GM12872 (cell line): ENCODE data around the gene ANO10.

Source experiments
- TF ChIP-seq, protein P1 (sequence below): IDR thresholded peaks from 3 replicates; pipeline ENCODE4 v1.5.1; 2011; ENCODE audit warnings: low read depth, mild to moderate bottlenecking, low read length, moderate library complexity; ENCODE audit not compliant: insufficient read depth

ANO10 gene

DNA sequence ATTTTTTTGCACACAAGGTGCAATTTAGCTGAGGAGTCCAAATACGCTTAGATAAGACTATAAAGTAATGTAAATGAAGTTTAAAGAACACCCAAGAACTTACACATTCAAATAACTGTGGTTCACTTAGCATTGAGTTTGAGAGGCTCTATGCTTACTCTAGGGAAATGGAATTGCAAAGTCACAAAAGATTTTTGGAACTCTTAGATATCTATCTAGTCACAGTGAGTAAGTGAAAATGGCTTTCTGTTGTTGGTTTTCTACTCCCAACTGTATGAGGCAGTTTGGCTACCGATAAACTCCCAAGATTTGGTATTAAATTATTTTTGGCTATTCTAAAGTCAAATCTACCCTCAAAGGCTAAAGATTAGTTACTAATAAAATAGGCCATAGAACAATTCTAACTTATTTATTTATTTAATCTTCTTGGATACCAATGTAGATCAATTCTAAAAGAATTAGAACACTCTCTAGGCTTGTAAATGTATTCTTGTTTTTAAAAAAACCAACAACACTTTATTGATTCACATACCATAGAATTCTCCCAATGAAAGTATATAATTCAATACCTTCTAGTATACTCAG lies 170.0 kb downstream of the ANO10 start:
- TF ChIP-seq, protein P1, sequence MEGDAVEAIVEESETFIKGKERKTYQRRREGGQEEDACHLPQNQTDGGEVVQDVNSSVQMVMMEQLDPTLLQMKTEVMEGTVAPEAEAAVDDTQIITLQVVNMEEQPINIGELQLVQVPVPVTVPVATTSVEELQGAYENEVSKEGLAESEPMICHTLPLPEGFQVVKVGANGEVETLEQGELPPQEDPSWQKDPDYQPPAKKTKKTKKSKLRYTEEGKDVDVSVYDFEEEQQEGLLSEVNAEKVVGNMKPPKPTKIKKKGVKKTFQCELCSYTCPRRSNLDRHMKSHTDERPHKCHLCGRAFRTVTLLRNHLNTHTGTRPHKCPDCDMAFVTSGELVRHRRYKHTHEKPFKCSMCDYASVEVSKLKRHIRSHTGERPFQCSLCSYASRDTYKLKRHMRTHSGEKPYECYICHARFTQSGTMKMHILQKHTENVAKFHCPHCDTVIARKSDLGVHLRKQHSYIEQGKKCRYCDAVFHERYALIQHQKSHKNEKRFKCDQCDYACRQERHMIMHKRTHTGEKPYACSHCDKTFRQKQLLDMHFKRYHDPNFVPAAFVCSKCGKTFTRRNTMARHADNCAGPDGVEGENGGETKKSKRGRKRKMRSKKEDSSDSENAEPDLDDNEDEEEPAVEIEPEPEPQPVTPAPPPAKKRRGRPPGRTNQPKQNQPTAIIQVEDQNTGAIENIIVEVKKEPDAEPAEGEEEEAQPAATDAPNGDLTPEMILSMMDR = no peak

DNA sequence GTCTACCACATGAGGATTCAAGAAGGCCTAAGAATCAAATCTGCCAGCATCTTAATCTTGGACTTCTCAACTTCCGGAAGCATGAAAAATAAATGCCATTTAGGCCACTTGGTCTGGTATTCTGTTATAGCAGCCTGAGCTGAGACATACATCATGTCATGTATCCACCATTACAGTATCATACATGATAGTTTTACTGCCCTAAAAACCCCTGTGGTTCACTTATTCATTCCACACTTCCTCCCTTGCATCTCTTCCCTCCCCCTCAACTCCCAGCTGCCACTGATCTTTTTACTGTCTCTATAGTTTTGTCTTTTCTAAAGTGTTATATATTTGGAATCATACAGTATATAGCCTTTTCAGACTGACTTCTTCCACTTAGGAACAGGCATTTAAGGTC lies 173.7 kb downstream of the ANO10 start:
- TF ChIP-seq, protein P1 = no peak

DNA sequence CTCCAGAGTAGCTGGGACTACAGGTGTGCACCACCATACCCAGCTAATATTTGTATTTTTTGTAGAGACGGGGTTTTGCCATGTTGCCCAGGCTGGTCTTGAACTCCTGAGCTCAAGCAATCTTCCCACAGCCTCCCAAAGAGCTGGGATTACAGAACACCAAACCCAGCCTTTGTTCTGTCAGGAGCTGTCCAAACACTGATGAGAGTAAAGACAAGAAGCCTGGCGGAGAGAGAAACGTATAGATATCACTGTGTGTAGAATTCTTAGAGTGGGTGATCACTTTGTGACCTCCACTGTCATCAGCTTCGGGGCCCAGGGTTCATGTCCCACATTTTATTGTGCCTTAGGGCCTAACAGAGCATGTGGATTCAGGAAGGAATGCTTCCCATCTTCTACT lies 176.0 kb downstream of the ANO10 start:
- TF ChIP-seq, protein P1 = no peak

DNA sequence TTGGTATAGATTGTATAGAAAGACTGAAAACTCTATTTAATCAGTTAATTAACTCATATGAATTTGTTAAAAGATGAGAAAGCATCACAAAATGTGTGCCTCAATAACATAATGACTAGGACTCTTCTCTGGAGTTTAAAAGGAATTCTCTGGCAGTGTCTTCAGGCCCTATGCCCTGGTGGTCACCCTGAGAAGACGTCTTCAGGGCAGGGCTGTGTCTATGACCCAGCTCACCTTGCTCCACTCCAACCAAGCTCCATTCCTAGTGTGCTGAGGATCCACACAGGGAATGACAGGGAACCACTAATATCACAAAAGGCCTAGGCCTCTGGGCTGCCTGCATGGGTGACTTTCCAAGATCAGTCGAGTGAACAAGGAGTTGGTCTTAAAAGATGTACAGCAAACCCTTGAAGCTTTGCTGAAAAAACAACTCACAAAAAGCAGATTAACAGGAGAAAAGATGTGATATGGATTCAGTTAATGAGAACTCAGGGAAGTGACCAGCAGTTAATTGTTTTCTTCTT lies 178.9 kb downstream of the ANO10 start:
- TF ChIP-seq, protein P1 = peak; percentile 18; the same call in 1 of the 3 replicates

DNA sequence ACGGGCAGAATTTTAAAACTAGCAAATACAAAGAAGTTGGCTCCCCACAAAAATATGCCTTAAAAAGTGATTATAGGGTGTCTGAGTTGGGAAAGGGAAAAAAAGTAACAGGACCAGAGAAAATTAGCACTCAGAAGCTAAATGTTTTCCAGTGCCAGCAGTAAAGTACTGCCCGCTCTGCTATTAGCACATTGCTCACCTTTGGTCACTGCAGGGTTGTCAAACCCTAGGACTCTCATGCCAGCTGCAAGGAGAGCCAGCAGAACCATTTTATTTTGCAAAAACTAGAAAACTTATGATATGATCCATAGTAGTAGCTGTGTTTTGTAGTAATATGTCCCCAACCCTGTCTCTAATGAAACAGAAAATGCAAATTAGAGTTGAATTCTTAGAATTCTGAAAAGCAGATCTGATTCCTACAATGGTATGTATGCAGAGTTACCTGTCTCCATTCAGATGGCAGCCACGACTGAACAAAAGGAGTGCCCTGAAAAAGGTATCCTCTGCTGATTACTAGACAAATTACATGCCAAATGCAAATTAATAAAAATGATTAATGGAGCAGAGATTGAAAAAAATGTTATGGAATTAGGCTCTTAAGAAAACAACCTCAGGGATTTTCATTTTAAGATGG lies 185.2 kb downstream of the ANO10 start:
- TF ChIP-seq, protein P1 = no peak

DNA sequence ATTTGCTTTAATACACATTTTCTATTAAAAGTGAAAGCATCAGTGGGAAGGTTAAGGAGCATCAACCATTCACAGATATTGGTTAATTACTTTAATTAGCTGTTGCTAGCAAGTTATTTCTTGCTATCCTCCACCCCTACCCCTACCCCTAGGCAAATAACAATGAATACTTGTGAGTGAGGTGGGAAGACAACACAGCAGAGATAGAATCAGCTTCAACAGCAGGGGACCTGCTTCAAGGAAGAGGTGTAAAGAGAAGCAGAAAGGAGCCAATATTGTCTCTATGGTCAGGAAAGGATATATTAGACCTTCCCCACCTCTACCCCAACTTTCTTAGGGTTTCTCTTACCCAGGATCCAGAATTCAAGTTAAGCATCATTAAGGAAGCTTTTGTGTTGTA lies 186.1 kb downstream of the ANO10 start:
- TF ChIP-seq, protein P1 = no peak

DNA sequence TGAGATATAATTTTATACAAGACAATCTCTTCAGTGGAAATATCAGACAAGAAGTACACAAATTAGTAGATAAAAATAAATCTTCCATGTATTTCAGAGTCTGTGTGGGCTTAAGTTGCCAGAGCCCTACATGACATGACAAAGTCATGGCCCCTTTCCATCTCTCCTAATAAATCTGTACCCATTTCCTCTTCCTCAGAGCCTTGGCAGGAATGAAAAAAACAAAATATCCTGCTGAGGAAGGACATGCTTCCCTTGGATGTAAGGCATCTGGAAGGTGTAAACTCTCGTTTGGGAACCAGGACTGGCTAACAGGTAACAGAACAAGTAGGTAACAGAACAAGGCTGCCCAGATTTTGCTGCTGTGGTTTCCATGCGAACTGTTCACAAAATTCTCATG lies 187.4 kb downstream of the ANO10 start:
- TF ChIP-seq, protein P1 = no peak
